Stimulated activated CD4-positive, alpha-beta T cell treated with anti-CD3 and anti-CD28 coated beads, Interleukin-1b, Interleukin-23, amount 100 ng/mL, for 1 hour (primary cell): Measurements from ENCODE around the gene SLC13A5.
"Not testable (repeated sequence)": the region's sequence is repeated elsewhere in the genome, so short reads cannot be mapped to it uniquely, and the experiment has no call there.

Experiments used
- DNase-seq, 2 donors: peaks; one replicate each; pipeline ENCODE4 v3.0.0-alpha.2; 2020; ENCODE audit warnings: low read depth in 2 of 2

The SLC13A5 gene

GRCh38 chr17:6661464-6661848 lies 51.7 kb downstream of the SLC13A5 start:
- no peak for DNase-seq

GRCh38 chr17:6660805-6661463 lies 52.2 kb downstream of the SLC13A5 start:
- no peak for DNase-seq

- no peak for DNase-seq
These were observed 53.1 kb downstream of the SLC13A5 start for GRCh38 chr17:6660101-6660500.

GRCh38 chr17:6658411-6658810 lies 54.8 kb downstream of the SLC13A5 start:
- not testable (repeated sequence) for DNase-seq

- DNase-seq: no peak
These were observed 55.4 kb downstream of the SLC13A5 start for GRCh38 chr17:6657633-6658287.

- peak in 1 of 2 donors; percentile 23 for DNase-seq
These were observed 56.2 kb downstream of the SLC13A5 start for GRCh38 chr17:6656797-6657632.

GRCh38 chr17:6655732-6656361 lies 57.3 kb downstream of the SLC13A5 start:
- not testable (repeated sequence) for DNase-seq

- no peak for DNase-seq
These were observed 58.1 kb downstream of the SLC13A5 start for GRCh38 chr17:6654841-6655731.

GRCh38 chr17:6651919-6652452 lies 61.2 kb downstream of the SLC13A5 start:
- DNase-seq: no peak

GRCh38 chr17:6651354-6651918 lies 61.7 kb downstream of the SLC13A5 start, which contains the start of the genes C17orf100 and MED31:
Gene C17orf100 (plus strand): TSS chr17:6651762. CDS start chr17:6651914, 152 bp downstream.
Gene MED31 (minus strand): TSS chr17:6651605. CDS start chr17:6651528, 77 bp downstream.
- peak; percentile 85 to 93 for DNase-seq

- no peak for DNase-seq
These were observed 65.0 kb downstream of the SLC13A5 start for GRCh38 chr17:6648181-6648580.

GRCh38 chr17:6643451-6644125 lies 69.6 kb downstream of the SLC13A5 start:
- no peak for DNase-seq

- no peak for DNase-seq
These were observed 70.6 kb downstream of the SLC13A5 start for GRCh38 chr17:6642592-6642991.

GRCh38 chr17:6641247-6641863 lies 71.8 kb downstream of the SLC13A5 start:
- DNase-seq: no peak

GRCh38 chr17:6640536-6641246 lies 72.5 kb downstream of the SLC13A5 start, which contains the start of the genes KIAA0753 and TXNDC17:
Gene KIAA0753 (minus strand): TSS chr17:6640711. CDS start chr17:6635103, 5,608 bp downstream.
Gene TXNDC17 (plus strand): TSS chr17:6641060. CDS start chr17:6641083, 23 bp downstream.
- peak; percentile 66 to 79 for DNase-seq

- DNase-seq: no peak
These were observed 73.3 kb downstream of the SLC13A5 start for GRCh38 chr17:6639586-6640535.

- no peak for DNase-seq
These were observed 74.1 kb downstream of the SLC13A5 start for GRCh38 chr17:6639014-6639585.
